WI38 (cell line): Measurements from ENCODE around the gene GPRC5C.

Source experiments
- H3K4me3 ChIP-seq: 2 replicates; pipeline ENCODE4 v1.5.1; 2011; ENCODE audit warnings: low read depth, mild to moderate bottlenecking, control low read depth, low read length
- TF ChIP-seq, protein P1 (sequence below): IDR thresholded peaks from 2 replicates; pipeline ENCODE4 v1.5.1; 2012; ENCODE audit warnings: low read depth, mild to moderate bottlenecking, control low read depth, low read length

The GPRC5C gene

DNA sequence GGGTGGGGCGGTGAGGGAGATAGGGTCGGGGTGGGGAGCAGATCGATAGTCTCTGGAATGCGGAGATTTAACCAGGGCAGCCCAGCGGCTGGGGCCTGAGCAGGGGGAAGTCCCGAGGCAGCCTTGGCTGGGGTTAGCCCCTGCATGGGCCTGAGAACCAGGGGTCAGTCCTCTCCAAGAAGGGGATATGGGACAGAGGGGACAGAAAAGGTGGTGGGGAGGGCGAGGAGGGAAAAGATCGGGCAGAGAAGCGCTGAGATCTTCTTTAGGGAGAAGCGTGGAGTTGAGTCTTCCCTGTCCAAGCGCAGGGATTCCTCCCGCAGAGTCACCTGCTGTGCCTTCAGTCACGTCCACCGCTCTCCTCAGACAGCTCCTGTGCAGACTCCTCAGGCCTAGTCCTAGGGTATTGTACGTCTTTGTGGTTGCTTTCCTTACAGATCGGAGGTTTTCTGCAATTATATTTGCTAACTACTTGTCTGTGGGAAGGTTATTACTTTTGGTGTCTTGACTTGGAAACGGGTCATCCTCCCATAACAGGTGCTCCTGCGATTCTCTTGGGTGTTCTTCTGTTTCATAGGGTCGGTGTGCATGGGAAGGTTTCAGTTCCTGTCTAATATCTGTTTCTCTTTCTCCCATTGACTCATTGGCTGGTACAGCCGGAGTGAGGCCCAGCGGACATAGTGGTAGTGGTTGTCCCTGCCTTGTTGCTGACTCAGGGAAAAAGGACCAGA lies 35.5 kb downstream of the GPRC5C start:
- H3K4me3 ChIP-seq = no peak overlapping the region

DNA sequence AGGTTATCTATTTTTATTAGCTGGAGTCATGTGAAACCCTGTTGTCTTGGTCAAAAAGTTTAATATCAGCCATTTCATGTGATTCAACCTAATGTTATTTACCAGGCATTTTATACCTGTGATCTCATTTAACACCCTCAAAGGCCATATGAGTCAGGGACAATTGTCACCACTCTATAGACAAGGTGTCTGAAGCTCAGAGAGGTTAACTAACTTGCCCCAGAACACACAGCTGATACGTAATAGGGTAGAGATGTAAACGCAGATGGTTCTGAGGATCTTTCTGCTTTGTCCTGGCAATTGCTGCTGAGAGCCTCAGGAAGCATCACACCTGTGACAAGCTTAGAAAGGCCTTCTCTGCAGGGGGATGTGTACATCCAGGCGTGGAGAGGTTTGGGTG lies 39.5 kb downstream of the GPRC5C start:
- TF ChIP-seq, protein P1, sequence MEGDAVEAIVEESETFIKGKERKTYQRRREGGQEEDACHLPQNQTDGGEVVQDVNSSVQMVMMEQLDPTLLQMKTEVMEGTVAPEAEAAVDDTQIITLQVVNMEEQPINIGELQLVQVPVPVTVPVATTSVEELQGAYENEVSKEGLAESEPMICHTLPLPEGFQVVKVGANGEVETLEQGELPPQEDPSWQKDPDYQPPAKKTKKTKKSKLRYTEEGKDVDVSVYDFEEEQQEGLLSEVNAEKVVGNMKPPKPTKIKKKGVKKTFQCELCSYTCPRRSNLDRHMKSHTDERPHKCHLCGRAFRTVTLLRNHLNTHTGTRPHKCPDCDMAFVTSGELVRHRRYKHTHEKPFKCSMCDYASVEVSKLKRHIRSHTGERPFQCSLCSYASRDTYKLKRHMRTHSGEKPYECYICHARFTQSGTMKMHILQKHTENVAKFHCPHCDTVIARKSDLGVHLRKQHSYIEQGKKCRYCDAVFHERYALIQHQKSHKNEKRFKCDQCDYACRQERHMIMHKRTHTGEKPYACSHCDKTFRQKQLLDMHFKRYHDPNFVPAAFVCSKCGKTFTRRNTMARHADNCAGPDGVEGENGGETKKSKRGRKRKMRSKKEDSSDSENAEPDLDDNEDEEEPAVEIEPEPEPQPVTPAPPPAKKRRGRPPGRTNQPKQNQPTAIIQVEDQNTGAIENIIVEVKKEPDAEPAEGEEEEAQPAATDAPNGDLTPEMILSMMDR = no peak
- H3K4me3 ChIP-seq = no peak overlapping the region

More for the DNA sequence above, 35.5 kb downstream of the GPRC5C start:
- TF ChIP-seq, protein P1 = no peak

DNA sequence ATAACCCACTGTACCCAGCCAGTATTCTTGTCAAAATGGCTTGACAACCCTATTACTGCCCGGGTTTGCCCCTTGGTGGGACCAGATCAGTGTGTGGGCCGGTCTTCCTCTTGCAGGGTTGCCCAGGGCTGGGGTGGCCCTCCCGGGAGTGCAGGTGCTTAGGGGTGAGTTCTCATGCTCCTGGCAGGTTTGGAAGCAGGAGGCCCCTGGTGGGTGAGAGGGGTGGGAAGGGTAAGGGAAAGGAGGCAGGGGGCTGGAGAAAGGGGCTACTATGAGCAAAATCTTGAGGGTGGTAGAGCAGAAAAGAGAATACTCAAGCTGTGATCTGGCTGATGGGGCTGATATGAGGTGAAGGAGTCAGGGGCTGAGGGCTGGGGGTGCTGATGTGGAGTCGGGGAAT lies 41.0 kb downstream of the GPRC5C start:
- TF ChIP-seq, protein P1 = no peak
- H3K4me3 ChIP-seq = no peak overlapping the region

DNA sequence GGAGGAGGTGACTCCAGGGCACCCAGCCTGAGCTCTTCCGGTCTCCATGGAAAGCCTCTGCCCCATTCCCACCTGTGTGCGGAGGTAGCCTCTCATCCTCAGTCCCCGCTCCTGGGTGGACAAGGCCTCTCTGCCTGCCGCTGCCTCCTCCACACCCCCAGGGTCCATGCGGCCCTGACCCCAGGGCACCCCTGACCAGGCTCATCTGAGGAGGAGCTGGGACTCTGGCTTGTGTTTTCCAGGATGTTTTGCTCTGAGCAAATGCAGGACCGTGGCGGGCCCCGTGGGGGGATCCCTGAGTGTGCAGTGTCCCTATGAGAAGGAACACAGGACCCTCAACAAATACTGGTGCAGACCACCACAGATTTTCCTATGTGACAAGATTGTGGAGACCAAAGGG lies 41.4 kb downstream of the GPRC5C start:
- TF ChIP-seq, protein P1 = no peak
- no peak overlapping the region for H3K4me3 ChIP-seq

GRCh38 chr17:74474043-74474792 lies 42.3 kb downstream of the GPRC5C start:
- no peak overlapping the region for H3K4me3 ChIP-seq
- TF ChIP-seq, protein P1 = no peak

DNA sequence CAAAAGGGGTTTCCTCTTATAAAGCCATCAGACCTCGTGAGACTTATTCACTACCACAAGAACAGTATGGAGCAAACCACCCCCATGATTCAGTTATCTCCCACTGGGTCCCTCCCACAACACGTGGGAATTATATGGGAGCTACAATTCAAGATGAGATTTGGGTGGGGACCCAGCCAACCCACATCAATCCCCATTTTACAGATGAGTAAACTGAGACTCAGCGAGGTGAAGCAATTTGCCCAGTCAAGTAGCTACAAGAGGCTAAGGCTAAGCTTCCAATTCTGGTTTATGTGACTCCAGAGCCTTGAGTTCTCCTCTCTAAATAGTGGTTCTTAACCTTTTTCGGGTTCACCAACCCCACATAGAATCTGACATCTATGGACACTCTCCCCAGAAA lies 43.3 kb downstream of the GPRC5C start:
- no peak overlapping the region for H3K4me3 ChIP-seq
- TF ChIP-seq, protein P1 = no peak

DNA sequence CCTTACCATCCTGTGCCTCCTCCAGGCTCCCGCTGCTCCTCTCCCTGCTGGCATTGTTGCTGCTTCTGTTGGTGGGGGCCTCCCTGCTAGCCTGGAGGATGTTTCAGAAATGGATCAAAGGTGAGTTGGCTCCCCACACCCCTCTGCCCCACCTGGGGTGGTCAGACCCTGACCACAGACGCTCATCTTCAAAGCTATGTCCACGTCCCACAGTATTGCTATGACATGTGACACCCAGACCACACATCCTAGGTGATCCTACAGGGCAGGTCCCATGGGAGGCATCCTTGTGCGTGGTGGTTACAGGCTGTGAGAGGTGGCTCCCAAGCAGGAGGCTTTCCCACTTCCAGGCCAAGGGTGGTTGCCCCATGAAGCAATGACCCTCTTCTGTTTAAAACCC lies 45.5 kb downstream of the GPRC5C start:
- TF ChIP-seq, protein P1 = no peak
- H3K4me3 ChIP-seq = no peak overlapping the region
